Muscle layer of duodenum (tissue), 2 donors: ENCODE results near the gene MYRFL.

ENCODE experiments used
- H3K27ac ChIP-seq: one replicate; pipeline ENCODE4 v1.7.0; 2013; ENCODE audit warnings: mild to moderate bottlenecking, low read length
- H3K27me3 ChIP-seq: one replicate; pipeline ENCODE4 v1.7.0; 2013; ENCODE audit warnings: low read depth, mild to moderate bottlenecking, control low read depth, low read length
- H3K36me3 ChIP-seq, 2 donors: one replicate each; pipeline ENCODE4 v1.7.0; 2013; ENCODE audit warnings: low read length in 2 of 2, control low read depth in 1 of 2, mild to moderate bottlenecking in 1 of 2; ENCODE audit not compliant: insufficient read depth in 2 of 2, control insufficient read depth in 1 of 2
- H3K4me1 ChIP-seq, 2 donors: one replicate each; pipeline ENCODE4 v1.7.0; 2013; ENCODE audit warnings: low read length in 2 of 2, mild to moderate bottlenecking in 2 of 2, control low read depth in 1 of 2, moderate library complexity in 1 of 2; ENCODE audit not compliant: insufficient read depth in 2 of 2, control insufficient read depth in 1 of 2
- H3K4me3 ChIP-seq, 2 donors: one replicate each; pipeline ENCODE4 v1.7.0; 2013; ENCODE audit warnings: low read length in 2 of 2, low read depth in 1 of 2, mild to moderate bottlenecking in 1 of 2
- H3K9me3 ChIP-seq, 2 donors: one replicate each; pipeline ENCODE4 v1.7.0; 2013; ENCODE audit warnings: low read length in 2 of 2, control low read depth in 1 of 2, mild to moderate bottlenecking in 1 of 2; ENCODE audit not compliant: control insufficient read depth in 1 of 2
- donor health status: healthy.

MYRFL gene

GRCh38 chr12:69916544-69917235 lies 91.7 kb downstream of the MYRFL start:
- Histone ChIP-seq H3K9me3 (no peaks in the 10 kb centered on the region), H3K36me3 (no peaks in the 10 kb centered on the region), H3K4me3 (no peak overlapping the region), H3K27ac (no peak overlapping the region), H3K4me1 (no peaks in the 10 kb centered on the region), H3K27me3 (no peaks in the 10 kb centered on the region)

GRCh38 chr12:69918287-69918686 lies 93.3 kb downstream of the MYRFL start:
- Histone ChIP-seq H3K9me3 (no peaks in the 10 kb centered on the region), H3K27me3 (no peaks in the 10 kb centered on the region), H3K36me3 (no peaks in the 10 kb centered on the region), H3K4me1 (no peaks in the 10 kb centered on the region), H3K27ac (no peak overlapping the region), H3K4me3 (no peak overlapping the region)

- Histone ChIP-seq H3K4me1 (no peaks in the 10 kb centered on the region), H3K36me3 (no peaks in the 10 kb centered on the region), H3K9me3 (no peaks in the 10 kb centered on the region), H3K4me3 (no peak overlapping the region), H3K27me3 (no peaks in the 10 kb centered on the region), H3K27ac (no peak overlapping the region)
Measured at GRCh38 chr12:69919495-69919894, 94.5 kb downstream of the MYRFL start.

GRCh38 chr12:69921831-69922230 lies 96.8 kb downstream of the MYRFL start:
- Histone ChIP-seq H3K27ac (no peak overlapping the region), H3K4me3 (no peak overlapping the region), H3K36me3 (no peaks in the 10 kb centered on the region), H3K4me1 (no peaks in the 10 kb centered on the region), H3K27me3 (no peaks in the 10 kb centered on the region), H3K9me3 (no peaks in the 10 kb centered on the region)

- Histone ChIP-seq H3K9me3 (no peaks in the 10 kb centered on the region), H3K27ac (no peak overlapping the region), H3K36me3 (no peaks in the 10 kb centered on the region), H3K4me3 (no peak overlapping the region), H3K4me1 (no peaks in the 10 kb centered on the region), H3K27me3 (no peaks in the 10 kb centered on the region)
Measured at GRCh38 chr12:69922999-69923398, 98.0 kb downstream of the MYRFL start.

- no peaks in the 10 kb centered on the region for H3K27me3 ChIP-seq
- no peak overlapping the region for H3K27ac ChIP-seq
- no peaks in the 10 kb centered on the region for H3K36me3 ChIP-seq
- H3K9me3 ChIP-seq, result no peaks in the 10 kb centered on the region
- H3K4me1 ChIP-seq, result no peaks in the 10 kb centered on the region
- H3K4me3 ChIP-seq, result no peak overlapping the region
Measured at GRCh38 chr12:69925291-69925690, 100.3 kb downstream of the MYRFL start.

GRCh38 chr12:69927164-69927563 lies 102.1 kb downstream of the MYRFL start:
- no peaks in the 10 kb centered on the region for H3K4me1 ChIP-seq
- no peaks in the 10 kb centered on the region for H3K27me3 ChIP-seq
- H3K4me3 ChIP-seq, result no peak overlapping the region
- no peak overlapping the region for H3K27ac ChIP-seq
- H3K36me3 ChIP-seq, result no peaks in the 10 kb centered on the region
- no peaks in the 10 kb centered on the region for H3K9me3 ChIP-seq

GRCh38 chr12:69929125-69929524 lies 104.1 kb downstream of the MYRFL start:
- no peaks in the 10 kb centered on the region for H3K36me3 ChIP-seq
- no peaks in the 10 kb centered on the region for H3K27me3 ChIP-seq
- H3K4me3 ChIP-seq, result no peak overlapping the region
- H3K27ac ChIP-seq, result no peak overlapping the region
- H3K9me3 ChIP-seq, result no peaks in the 10 kb centered on the region
- no peaks in the 10 kb centered on the region for H3K4me1 ChIP-seq

GRCh38 chr12:69929531-69929930 lies 104.5 kb downstream of the MYRFL start:
- no peaks in the 10 kb centered on the region for H3K36me3 ChIP-seq
- no peaks in the 10 kb centered on the region for H3K9me3 ChIP-seq
- no peak overlapping the region for H3K27ac ChIP-seq
- no peak overlapping the region for H3K4me3 ChIP-seq
- H3K4me1 ChIP-seq, result no peaks in the 10 kb centered on the region
- no peaks in the 10 kb centered on the region for H3K27me3 ChIP-seq

GRCh38 chr12:69931569-69931968 lies 106.5 kb downstream of the MYRFL start:
- Histone ChIP-seq H3K4me3 (no peak overlapping the region), H3K4me1 (no peaks in the 10 kb centered on the region), H3K36me3 (no peaks in the 10 kb centered on the region), H3K27ac (no peak overlapping the region), H3K9me3 (no peaks in the 10 kb centered on the region), H3K27me3 (no peaks in the 10 kb centered on the region)

- no peak overlapping the region for H3K27ac ChIP-seq
- H3K4me3 ChIP-seq, result no peak overlapping the region
- no peaks in the 10 kb centered on the region for H3K4me1 ChIP-seq
- H3K27me3 ChIP-seq, result no peaks in the 10 kb centered on the region
- no peaks in the 10 kb centered on the region for H3K9me3 ChIP-seq
- no peaks in the 10 kb centered on the region for H3K36me3 ChIP-seq
Measured at GRCh38 chr12:69932154-69932553, 107.1 kb downstream of the MYRFL start.
